ENCODE measurements around the gene ANKRD23.

- TF ChIP-seq CTCF (IDR thresholded peaks at IDR 0.05) (no peak), POLR2A (IDR thresholded peaks at IDR 0.05) (no peak), POLR2AphosphoS5 (IDR thresholded peaks at IDR 0.05) (no peak)
Measured at GRCh38 chr2:96885432-96886347, 41.9 kb upstream of the ANKRD23 start.
